Head of caudate nucleus (tissue), 42 donors: Measurements from ENCODE around the gene KCNQ5.

ENCODE experiments used
- DNase-seq, 42 donors: peaks; one replicate each; pipeline versions ENCODE4 v3.0.0 to v3.0.0-alpha.2; 2020 to 2021; ENCODE audit warnings: mixed read lengths in 7 of 42
- intact Hi-C: fragments of 100-400 bp; cut with DNase I; formaldehyde crosslinking; loops from one replicate; pipeline ENCODE4 v1.15.0; 2022

The KCNQ5 gene

DNA sequence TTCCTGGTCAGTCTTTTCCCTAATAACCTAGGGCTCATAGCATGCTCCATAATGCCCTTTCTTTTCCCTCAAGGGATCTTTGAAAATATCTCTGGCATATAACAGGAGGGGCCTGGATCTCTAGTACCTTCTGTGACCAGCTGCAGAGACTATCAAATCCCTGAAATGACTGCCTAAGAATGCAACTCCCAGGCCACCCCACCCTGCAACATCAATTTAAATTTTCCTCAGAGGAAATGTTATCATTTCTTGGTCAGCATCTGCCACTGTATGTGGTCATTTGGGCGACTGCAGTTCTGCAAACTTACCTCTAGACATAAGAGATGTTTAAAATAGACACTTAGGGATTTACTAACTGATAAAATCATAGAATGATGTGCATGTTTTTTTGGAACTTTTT, 200.2 kb downstream of the KCNQ5 start:
- intact Hi-C loops = no loop called here
- DNase-seq = no peak

GRCh38 chr6:72822691-72823090, 200.8 kb downstream of the KCNQ5 start:
- intact Hi-C loops = no loop called here

GRCh38 chr6:72824833-72825232, 203.0 kb downstream of the KCNQ5 start:
- intact Hi-C loops = no loop called here
- no peak for DNase-seq

More at GRCh38 chr6:72822691-72823090, 200.8 kb downstream of the KCNQ5 start:
- no peak for DNase-seq

GRCh38 chr6:72825315-72825911, 203.5 kb downstream of the KCNQ5 start:
- DNase-seq = no peak

GRCh38 chr6:72826037-72826436, 204.2 kb downstream of the KCNQ5 start:
- intact Hi-C loops = no loop called here
- DNase-seq = no peak

More at GRCh38 chr6:72825315-72825911, 203.5 kb downstream of the KCNQ5 start:
- intact Hi-C loops = no loop called here

- no peak for DNase-seq
- intact Hi-C loops = no loop called here
Measured at GRCh38 chr6:72826744-72827438, 205.0 kb downstream of the KCNQ5 start.

DNA sequence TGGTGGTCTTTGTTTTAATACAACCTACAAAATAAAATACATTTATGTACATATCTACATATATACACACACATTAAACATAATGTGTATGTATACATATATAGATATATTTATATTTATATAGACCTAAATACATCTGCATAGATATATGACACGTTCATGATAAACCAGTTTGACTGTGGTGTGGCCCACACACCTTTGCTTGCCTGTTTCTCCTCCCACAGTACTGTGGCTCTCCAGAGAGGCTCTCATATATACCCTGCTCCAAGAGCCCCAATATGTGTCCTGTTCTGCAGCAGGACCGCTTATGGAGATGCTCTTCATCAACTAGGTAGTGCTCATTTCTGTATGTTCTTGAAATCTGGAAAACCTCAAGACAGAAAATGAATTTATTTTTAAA, 207.0 kb downstream of the KCNQ5 start:
- no peak for DNase-seq
- intact Hi-C loops = no loop called here

DNA sequence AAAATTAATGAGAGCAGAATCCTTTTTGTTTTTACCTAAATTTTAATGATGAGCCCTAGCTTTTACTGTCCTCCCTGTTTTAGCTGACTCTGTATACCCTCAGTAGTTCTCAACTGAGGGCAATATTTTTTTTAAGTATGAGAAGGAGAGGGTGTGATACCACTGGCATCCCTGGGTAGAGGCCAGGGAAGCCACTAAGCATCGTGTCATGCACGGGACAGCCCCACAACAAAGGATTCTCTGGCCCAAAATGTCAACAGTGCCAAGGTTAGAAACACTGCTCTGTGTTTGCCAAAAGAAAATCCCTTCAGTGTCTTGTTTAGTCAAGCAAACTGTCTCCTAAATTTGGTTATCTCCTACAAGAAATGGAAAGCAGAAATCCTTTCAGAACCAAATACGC, 210.4 kb downstream of the KCNQ5 start:
- no peak for DNase-seq
- intact Hi-C loops = no loop called here

GRCh38 chr6:72835749-72836148, 213.9 kb downstream of the KCNQ5 start:
- DNase-seq = no peak
- intact Hi-C loops = no loop called here

- no peak for DNase-seq
- intact Hi-C loops = no loop called here
Measured at GRCh38 chr6:72836971-72837370, 215.1 kb downstream of the KCNQ5 start.

GRCh38 chr6:72841195-72841594, 219.3 kb downstream of the KCNQ5 start:
- intact Hi-C loops = no loop called here
- DNase-seq = no peak

DNA sequence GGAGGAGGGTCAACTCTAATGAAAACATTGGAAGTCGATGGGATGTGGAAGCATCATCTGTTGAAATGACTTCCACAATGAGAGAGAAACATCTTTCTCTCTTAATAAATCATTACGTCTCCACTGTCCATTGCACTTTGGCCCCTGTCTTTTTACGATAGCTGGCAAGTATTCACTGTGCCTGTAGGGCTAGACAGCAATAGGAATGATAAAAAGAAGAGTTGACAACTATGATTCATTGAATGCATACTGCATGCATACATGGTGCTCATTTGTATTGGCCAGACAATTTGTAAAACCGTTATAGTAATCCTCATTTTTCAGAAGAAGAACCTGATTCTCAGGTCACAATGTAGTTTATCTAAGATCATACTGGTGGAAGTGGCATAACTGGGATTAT, 220.3 kb downstream of the KCNQ5 start:
- DNase-seq = no peak
- intact Hi-C loops = no loop called here

- DNase-seq = no peak
- intact Hi-C loops = no loop called here
Measured at GRCh38 chr6:72844614-72845013, 222.8 kb downstream of the KCNQ5 start.

DNA sequence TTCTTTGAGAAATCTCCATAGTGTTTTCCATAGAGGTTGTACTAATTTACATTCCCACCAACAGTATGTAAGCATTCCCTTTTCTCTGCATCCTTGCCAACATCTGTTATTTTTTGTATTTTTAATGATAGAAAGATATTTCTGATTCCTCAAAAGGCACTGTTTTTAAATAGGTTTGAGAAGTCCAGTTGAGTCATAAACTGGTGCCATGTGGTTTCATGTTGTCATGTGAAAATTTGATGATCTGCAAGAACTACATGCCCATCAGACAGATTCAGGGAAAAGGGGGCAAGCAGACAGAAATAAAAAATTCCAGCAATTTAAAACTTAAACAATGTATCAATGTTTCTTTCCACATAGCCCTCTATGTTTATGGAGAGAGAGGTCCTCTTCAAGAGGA, 227.5 kb downstream of the KCNQ5 start:
- intact Hi-C loops = no loop called here

GRCh38 chr6:72850040-72850439, 228.2 kb downstream of the KCNQ5 start:
- intact Hi-C loops = no loop called here
- DNase-seq = no peak

More for the DNA sequence above, 227.5 kb downstream of the KCNQ5 start:
- no peak for DNase-seq

GRCh38 chr6:72850469-72850868, 228.6 kb downstream of the KCNQ5 start:
- intact Hi-C loops = no loop called here
- DNase-seq = no peak

- no peak for DNase-seq
- intact Hi-C loops = no loop called here
Measured at GRCh38 chr6:72855471-72855870, 233.6 kb downstream of the KCNQ5 start.

GRCh38 chr6:72856801-72857200, 234.9 kb downstream of the KCNQ5 start:
- intact Hi-C loops = no loop called here
- no peak for DNase-seq

- intact Hi-C loops = no loop called here
- DNase-seq = no peak
Measured at GRCh38 chr6:72857791-72858585, 236.1 kb downstream of the KCNQ5 start.

DNA sequence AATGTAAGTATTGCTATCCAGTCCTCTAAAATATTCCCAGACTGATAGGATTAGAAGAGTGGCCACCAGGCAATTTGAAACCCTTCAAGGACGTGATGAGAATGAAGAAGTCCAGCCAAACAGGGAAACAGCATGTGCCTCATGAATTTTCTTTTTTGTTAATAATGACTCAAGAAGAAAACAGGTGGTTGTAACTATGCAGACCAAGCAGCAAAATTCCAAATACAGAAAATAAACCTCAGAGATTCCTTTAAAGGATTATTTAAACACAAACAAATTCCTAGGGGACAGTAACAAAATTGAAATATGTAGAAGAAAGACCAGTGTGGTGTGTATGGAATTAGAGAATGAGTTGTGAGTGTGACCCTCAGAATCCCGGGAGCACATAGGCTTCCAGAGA, 239.2 kb downstream of the KCNQ5 start:
- DNase-seq = no peak
- intact Hi-C loops = no loop called here
